Motor neuron (in vitro differentiated cells): ENCODE measurements around the gene TAF1. TPM values are rescaled to one million over a fixed set of nuclear protein-coding genes. Genes with fewer than 3 reads are reported as not detected.
"Not testable (repeated sequence)": the region's sequence is repeated elsewhere in the genome, so short reads cannot be mapped to it uniquely, and the experiment has no call there.

Source experiments
- ATAC-seq, 8 experiments: fragments of 200-7000 bp; cut with Tn5 transposase; replicated peaks in 6 of 8; 2 replicates each; pipeline ENCODE4 v1.8.0; 2021; ENCODE audit warnings: mild to moderate bottlenecking in 8 of 8, moderate library complexity in 8 of 8
- H3K27ac ChIP-seq, 2 donors: fragments of 250-450 bp; sonication (Bioruptor Pico); 2 replicates each; pipeline ENCODE4 v1.9.0; 2021; ENCODE audit warnings: antibody characterized with exemption in 2 of 2, mild to moderate bottlenecking in 2 of 2, moderate library complexity in 1 of 2
- H3K4me1 ChIP-seq, 2 donors: fragments of 250-450 bp; sonication (Bioruptor Pico); replicated peaks in 1 of 2; 2 replicates each; pipeline ENCODE4 v1.6.1; 2021; ENCODE audit warnings: antibody characterized with exemption in 2 of 2, mild to moderate bottlenecking in 2 of 2, moderate library complexity in 1 of 2
- H3K4me3 ChIP-seq, 5 donors: fragments of 250-450 bp; sonication (Bioruptor Pico); 2 replicates each; pipeline ENCODE4 v1.9.0; 2021; ENCODE audit warnings: antibody characterized with exemption in 5 of 5, mild to moderate bottlenecking in 5 of 5, moderate library complexity in 4 of 5
- WGBS, 10 experiments: fragments of 450-650 bp; shearing (Covaris generic); methylation state at CpG; one replicate each; pipeline ENCODE4 v1.0.0; 2022; 5-methylcytosine and 5-hydroxymethylcytosine counted together
- in situ Hi-C, 9 experiments: fragments of 400-800 bp; cut with MboI; loops; one replicate each; pipeline ENCODE4 v1.15.0; 2021; ENCODE audit warnings: low sequenced_read_pairs in 9 of 9, low pct_unique_long_range_greater_than_20kb in 2 of 9; ENCODE audit not compliant: unreplicated experiment in 9 of 9
- total RNA-seq, 8 experiments: library from RNA; unstranded; fragments of 300-600 nt; gene quantifications; 2 replicates each; pipeline versions ENCODE4 v1.2.3 to v1.2.4, GENCODE V29; 2022

TAF1 gene
- total RNA-seq, 8 experiments from 2014 or later: 20.7 to 60.0 (median 35.1) TPM

DNA sequence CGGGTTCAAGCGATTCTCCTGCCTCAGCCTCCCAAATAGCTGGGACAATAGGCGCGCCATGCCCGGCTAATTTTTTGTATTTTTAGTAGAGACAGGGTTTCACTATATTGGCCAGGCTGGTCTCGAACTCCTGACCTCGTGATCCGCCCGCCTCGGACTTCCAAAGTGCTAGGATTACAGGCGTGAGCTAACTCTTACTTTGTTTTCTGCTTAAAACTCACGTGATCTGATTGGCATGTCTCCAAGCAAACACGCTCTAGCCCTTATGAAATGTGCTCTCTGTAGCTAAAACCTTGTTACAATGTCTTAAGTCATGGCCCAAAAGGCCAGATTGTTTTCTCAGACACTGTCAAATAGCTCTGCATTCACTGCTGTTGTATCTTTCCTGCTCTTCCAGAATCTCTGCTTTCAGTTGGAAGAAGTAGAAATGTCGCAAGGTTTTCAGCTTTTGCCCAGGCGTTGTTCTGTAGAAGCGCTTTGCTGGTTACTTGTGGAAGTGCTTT is 127.0 kb downstream of the TAF1 start:
- ATAC-seq: no peak
- H3K4me1 ChIP-seq: no peaks in the 10 kb centered on the region
- in situ Hi-C loops: no loop called here
- WGBS, 10 experiments: 35 to 100% (median 71%) methylated on average over 1 to 13 of the region's 16 CpGs; no CpG with 5 or more reads in 6 of the 10 experiments
- H3K4me3 ChIP-seq: no peak overlapping the region
- H3K27ac ChIP-seq: no peak overlapping the region

DNA sequence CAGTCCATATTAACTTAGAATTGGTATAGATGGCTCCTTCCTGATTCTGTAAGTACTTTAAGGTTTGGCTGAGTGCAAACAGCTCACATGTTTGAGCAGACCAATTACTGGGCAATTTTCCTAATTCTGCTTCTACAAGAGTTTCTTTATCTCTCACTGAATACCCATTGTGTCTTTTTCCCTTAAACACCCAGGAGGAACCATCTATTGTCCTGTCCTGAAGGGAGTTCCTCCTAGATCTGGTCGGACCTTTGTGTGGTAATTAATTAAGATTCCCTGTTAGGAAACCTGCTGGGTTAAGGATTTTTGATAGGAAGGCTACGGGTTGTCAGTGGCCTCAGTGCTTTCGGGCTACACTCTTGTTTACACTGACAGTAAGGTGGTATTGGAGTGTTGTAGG is 129.8 kb downstream of the TAF1 start:
- H3K27ac ChIP-seq, in situ Hi-C loops, H3K4me3 ChIP-seq, ATAC-seq, H3K4me1 ChIP-seq: not testable (repeated sequence)
- WGBS, 10 experiments: 13 to 73% (median 50%) methylated on average over 1 to 3 of the region's 3 CpGs; no CpG with 5 or more reads in 6 of the 10 experiments

DNA sequence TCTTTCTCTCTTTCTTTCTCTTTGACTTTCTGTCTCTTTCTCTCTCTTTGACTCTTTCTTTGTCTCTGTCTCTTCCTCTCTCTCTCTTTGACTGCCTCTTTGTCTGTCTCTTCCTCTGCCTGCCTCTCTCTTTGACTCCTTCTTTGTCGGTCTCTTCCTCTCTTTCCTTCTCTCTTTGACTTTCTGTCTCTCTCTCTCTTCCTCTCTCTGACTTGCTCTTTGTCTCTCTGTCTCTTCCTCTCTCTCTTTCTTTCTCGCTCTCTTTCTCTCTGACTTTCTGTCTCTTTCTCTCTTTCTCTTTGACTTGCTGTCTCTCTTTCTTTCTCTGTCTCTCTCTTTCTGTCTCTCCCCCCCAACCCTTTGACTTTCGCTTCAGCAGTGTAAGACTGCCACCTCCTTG is 130.3 kb downstream of the TAF1 start:
- no peak for ATAC-seq
- Histone ChIP-seq H3K4me1 (no peaks in the 10 kb centered on the region), H3K4me3 (no peak overlapping the region), H3K27ac (no peak overlapping the region)
- 27 to 100% (median 83%) methylated on average over 1 to 3 of the region's 3 CpGs; no CpG with 5 or more reads in 1 of the 10 experiments for WGBS, 10 experiments
- in situ Hi-C loops: no loop called here

DNA sequence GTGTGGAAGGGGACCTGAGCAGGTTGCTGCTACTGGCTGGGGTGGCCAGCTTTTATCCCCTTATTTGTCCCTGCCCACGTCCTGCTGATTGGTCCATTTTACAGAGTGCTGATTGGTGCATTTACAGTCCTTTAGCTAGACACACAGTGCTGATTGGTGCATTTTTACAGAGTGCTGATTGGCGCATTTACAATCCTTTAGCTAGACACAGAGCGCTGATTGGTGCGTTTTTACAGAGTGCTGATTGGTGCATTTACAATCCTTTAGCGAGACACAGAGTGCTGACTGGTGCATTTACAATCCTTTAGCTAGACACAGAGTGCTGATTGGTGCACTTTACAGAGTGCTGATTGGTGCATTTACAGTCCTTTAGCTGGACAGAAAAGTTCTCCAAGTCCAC is 135.9 kb downstream of the TAF1 start:
- 41% methylated on average over 4 of the region's 5 CpGs; no CpG with 5 or more reads in 9 of the 10 experiments for WGBS, 10 experiments
- H3K27ac ChIP-seq, ATAC-seq, H3K4me1 ChIP-seq, in situ Hi-C loops, H3K4me3 ChIP-seq: not testable (repeated sequence)

DNA sequence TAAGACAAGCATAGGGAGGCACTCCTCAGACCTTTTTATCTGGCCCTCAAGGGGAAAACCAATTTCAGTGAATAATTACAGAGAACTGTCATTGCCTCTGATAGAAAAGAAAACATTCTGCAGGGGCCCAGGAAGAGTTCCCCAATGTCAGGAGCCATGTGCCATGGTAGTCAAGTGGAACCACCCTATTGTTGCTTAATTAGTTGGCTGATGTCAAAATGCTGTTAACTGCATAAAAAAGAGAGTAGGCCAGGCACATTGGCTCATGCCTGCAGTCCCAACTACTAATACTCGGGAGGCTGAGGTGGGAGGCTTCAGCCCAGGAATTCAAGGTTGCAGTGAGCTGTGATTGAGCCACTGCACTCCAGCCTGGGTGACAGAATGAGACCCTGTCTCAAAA is 138.2 kb downstream of the TAF1 start:
- 40 to 83% (median 57%) methylated on average over 1 of the region's 1 CpG; no CpG with 5 or more reads in 7 of the 10 experiments for WGBS, 10 experiments
- no peak for ATAC-seq
- Histone ChIP-seq H3K4me1 (no peaks in the 10 kb centered on the region), H3K4me3 (no peak overlapping the region), H3K27ac (no peak overlapping the region)
- in situ Hi-C loops: no loop called here

DNA sequence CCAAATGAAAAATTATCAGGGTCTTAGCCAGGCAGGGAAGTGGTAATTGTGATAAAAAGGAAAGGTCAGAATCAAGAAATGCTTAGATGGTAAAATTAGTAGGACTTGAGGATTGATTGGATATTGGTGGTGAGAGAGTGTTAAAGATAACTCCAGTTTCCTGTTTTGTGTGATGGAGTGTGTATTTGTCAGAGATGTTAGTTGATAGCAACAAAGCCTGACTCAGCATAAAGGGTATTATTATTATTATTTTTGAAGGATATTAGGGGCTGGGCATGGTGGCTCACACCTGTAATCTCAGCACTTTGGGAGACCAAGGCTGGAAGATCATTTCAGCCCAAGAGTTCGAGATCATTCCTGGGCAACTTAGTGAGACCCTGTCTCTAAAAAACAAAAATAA is 143.1 kb downstream of the TAF1 start:
- in situ Hi-C loops: no loop called here
- ATAC-seq: no peak
- Histone ChIP-seq H3K27ac (no peak overlapping the region), H3K4me1 (no peaks in the 10 kb centered on the region), H3K4me3 (no peak overlapping the region)
- WGBS, 10 experiments: 50 to 60% methylated on average over 1 of the region's 1 CpG; no CpG with 5 or more reads in 8 of the 10 experiments

DNA sequence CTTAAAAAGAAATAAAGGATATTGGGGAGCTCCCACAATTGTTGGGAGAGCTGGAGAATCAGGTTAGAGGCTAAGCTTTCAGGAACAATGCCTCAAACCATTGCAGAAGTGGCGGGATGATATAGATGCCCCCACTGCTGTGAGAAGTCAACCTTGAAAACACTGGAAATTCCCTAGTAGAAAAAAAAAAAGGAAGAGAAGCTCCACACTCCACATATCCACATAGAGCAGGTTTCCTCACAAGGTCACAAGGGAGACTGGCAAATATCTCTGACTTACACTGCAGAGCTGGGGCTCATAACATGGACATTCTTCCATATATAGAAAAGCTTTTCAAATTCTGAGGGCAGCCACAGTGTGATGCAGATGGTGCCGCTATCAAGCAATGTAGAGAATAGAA is 144.0 kb downstream of the TAF1 start:
- no peak for ATAC-seq
- Histone ChIP-seq H3K27ac (no peak overlapping the region), H3K4me3 (no peak overlapping the region), H3K4me1 (no peaks in the 10 kb centered on the region)
- in situ Hi-C loops: no loop called here
- 60 to 100% (median 80%) methylated on average over 1 of the region's 2 CpGs; no CpG with 5 or more reads in 7 of the 10 experiments for WGBS, 10 experiments

DNA sequence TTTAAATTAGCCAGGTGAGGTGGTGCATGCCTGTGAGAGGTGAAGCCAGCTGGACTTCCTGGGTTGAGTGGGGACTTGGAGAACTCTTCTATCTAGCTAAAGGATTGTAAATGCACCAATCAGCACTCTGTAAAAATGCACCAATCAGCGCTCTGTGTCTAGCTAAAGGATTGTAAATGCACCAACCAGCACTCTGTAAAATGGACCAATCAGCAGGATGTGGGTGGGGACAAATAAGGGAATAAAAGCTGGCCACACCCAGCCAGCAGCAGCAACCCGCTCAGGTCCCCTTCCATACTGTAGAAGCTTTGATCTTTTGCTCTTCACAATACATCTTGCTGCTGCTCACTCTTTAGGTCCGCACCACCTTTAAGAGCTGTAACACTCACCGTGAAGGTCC is 147.6 kb downstream of the TAF1 start:
- ATAC-seq, in situ Hi-C loops, H3K4me1 ChIP-seq, H3K27ac ChIP-seq, H3K4me3 ChIP-seq: not testable (repeated sequence)
- WGBS, 10 experiments: 66% methylated on average over 4 of the region's 4 CpGs; no CpG with 5 or more reads in 9 of the 10 experiments

DNA sequence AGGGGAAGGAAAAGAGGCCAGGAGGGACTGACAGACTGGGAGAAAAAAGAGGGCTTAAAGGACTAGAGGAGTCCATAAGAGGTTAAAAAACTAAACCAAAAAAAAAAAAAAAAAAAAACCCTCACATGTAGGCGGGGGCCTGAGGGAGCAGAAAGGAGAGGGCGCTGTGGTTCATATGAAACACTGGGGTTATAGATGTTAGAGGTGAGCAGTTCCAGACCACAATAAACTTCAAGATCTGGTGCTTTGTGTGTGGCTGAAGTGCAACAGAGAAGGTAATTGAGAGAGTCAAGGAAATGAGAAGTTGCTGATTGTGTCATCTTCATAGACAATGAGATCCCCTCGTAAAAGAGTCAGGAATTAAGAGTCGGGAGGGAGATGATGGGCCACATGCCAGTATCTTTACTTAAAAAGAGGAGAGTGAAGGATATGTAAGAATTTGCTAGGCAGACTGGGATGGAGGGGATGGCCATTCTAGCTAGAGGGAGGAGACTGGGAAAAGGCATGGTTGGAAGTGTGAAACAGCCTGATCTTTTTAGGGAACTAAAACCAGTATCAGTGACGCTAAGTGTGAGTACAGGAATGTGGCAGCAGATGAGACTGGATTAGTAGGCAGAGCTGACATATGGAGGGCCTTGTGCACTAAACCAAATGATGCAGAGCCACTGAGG is 148.3 kb downstream of the TAF1 start:
- Histone ChIP-seq H3K27ac (no peak overlapping the region), H3K4me1 (no peaks in the 10 kb centered on the region), H3K4me3 (no peak overlapping the region)
- in situ Hi-C loops: no loop called here
- 6 to 52% (median 32%) methylated on average over 2 to 5 of the region's 5 CpGs; no CpG with 5 or more reads in 6 of the 10 experiments for WGBS, 10 experiments
- ATAC-seq: no peak

DNA sequence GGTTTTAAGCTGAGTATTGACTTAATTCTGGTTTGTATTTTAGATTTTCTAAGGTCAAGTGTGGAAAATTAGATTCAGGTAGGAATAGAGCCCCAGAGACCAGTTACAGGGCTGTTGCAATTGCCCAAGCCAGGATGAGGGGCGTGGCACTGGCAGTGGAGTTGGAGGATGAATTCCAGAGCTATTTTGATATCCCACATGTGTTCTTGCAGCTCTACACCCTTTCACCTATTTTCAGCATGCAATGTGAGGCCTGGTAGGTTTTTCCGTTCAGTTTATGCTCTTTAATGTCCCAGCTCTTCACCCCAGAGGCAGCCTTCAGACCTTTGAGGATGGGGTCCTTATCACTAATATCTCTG is 148.9 kb downstream of the TAF1 start:
- peak in 1 of 8 experiments; percentile 68 for ATAC-seq
- in situ Hi-C loops: no loop called here
- H3K27ac ChIP-seq: no peak overlapping the region
- 0 to 63% methylated on average over 1 to 2 of the region's 2 CpGs; no CpG with 5 or more reads in 8 of the 10 experiments for WGBS, 10 experiments
- no peak overlapping the region for H3K4me3 ChIP-seq
- no peaks in the 10 kb centered on the region for H3K4me1 ChIP-seq

Other genes with a start within 250 kb of the TAF1 start
- 10 to 100 TPM; 14.5 to 40.8 (median 19.7) TPM for gene MED12, start 247.8 kb upstream of the TAF1 start, total RNA-seq
- 10 to 100 TPM in 5 of 8 experiments, under 1 TPM in 3; 0.20 to 16.0 (median 10.8) TPM for gene NLGN3, start 221.5 kb upstream of the TAF1 start, total RNA-seq
- gene GJB1, start 143.1 kb upstream of the TAF1 start, total RNA-seq: under 1 TPM in 3 of 8 experiments, not detected in 5; 0.14 to 0.52 (median 0.33) TPM
- 10 to 100 TPM in 7 of 8 experiments, 1 to 10 TPM in 1; 9.5 to 33.9 (median 26.1) TPM for gene ZMYM3, start 112.2 kb upstream of the TAF1 start, total RNA-seq
- 100 to 1,000 TPM; 276 to 526 (median 303) TPM for gene NONO, start 82.7 kb upstream of the TAF1 start, total RNA-seq
- gene ITGB1BP2, start 64.6 kb upstream of the TAF1 start, total RNA-seq: 1 to 10 TPM in 5 of 8 experiments, under 1 TPM in 3; 0.56 to 2.7 (median 1.2) TPM
- 100 to 1,000 TPM in 4 of 8 experiments, 10 to 100 TPM in 4; 52.6 to 285 (median 97.7) TPM for gene OGT, start 166.7 kb downstream of the TAF1 start, total RNA-seq
- gene GCNA, start 212.1 kb downstream of the TAF1 start, total RNA-seq: 1 to 10 TPM in 7 of 8 experiments, under 1 TPM in 1; 0.98 to 4.5 (median 2.8) TPM